NCI-H187 treated with DMSO at 0.1 percent for 48 hours (cell line): ENCODE results near the gene CENPI.
"Not testable (repeated sequence)": the region's sequence is repeated elsewhere in the genome, so short reads cannot be mapped to it uniquely, and the experiment has no call there.

Experiments used
- DNase-seq: peaks from one replicate; lab custom pipeline; 2025; lab: John Stamatoyannopoulos, UW

Gene CENPI, protein sequence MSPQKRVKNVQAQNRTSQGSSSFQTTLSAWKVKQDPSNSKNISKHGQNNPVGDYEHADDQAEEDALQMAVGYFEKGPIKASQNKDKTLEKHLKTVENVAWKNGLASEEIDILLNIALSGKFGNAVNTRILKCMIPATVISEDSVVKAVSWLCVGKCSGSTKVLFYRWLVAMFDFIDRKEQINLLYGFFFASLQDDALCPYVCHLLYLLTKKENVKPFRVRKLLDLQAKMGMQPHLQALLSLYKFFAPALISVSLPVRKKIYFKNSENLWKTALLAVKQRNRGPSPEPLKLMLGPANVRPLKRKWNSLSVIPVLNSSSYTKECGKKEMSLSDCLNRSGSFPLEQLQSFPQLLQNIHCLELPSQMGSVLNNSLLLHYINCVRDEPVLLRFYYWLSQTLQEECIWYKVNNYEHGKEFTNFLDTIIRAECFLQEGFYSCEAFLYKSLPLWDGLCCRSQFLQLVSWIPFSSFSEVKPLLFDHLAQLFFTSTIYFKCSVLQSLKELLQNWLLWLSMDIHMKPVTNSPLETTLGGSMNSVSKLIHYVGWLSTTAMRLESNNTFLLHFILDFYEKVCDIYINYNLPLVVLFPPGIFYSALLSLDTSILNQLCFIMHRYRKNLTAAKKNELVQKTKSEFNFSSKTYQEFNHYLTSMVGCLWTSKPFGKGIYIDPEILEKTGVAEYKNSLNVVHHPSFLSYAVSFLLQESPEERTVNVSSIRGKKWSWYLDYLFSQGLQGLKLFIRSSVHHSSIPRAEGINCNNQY

DNA sequence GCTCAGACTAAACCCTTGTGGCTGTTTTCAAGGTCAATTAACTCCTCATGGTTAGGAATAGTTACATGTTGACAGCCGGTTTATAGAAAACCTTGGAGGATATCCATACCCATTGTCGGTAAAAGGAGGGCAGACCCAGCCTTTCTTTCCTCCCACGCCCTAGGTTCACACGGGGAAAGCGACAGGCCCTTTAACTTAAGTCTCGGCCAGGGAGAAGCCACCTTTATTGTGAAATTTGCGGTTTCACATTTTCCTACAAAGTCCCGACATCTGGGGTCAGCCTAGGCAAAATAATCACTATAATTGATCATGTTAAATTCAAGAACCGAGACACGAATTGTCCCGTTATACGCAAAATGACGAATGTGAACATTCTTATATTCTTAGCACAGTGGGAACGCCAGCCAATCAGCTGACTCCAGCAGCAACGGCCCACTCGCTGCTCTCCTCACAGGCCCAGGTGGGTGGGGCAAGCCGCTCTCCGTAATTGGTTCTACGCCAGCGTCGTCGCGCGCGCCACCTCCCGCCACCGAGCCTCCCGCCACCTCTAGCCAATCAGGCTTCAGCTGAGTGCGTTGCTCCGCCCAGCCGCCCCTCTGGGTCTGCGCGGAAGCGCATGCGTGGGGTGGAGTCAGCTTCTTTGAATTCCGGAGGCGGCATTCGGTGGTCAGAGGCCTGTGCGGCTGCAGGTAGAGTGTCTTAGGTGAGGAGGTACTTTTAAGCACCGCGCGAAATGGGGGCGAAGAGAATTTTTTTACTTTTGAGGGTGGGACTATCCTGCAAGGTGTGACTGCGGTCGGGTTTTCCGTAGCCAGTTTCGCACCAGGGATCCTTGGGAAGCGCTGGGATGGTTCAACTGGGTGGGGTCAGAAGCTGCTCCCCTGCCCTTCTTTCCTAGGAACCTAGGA, at the start of gene CENPI:
CENPI (plus strand) TSS at position 659 of the 908 bp plus-strand sequence. CDS start 2,867 bp downstream, outside the sequence.
- DNase-seq: peak; percentile 72

DNA sequence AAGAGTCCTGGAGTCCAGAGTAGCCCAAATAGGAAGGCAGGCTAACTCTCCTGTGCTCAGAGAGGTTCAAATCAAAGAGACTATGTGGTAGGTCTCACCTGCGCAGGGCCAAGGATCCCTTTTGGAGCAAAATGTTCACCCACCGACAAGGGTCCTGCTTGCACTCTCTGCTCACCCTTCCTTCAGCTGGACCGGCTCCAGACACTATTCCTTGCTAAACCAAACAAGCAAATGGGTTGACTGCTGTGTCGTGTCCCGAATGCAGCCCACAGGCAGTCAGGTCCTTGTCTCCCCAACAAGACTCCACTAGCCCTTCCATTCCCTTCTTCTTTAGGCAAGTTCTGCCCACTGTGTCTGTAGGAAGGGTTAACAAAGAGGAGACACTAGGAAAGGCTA, 46.9 kb upstream of the CENPI start:
- no peak for DNase-seq

DNA sequence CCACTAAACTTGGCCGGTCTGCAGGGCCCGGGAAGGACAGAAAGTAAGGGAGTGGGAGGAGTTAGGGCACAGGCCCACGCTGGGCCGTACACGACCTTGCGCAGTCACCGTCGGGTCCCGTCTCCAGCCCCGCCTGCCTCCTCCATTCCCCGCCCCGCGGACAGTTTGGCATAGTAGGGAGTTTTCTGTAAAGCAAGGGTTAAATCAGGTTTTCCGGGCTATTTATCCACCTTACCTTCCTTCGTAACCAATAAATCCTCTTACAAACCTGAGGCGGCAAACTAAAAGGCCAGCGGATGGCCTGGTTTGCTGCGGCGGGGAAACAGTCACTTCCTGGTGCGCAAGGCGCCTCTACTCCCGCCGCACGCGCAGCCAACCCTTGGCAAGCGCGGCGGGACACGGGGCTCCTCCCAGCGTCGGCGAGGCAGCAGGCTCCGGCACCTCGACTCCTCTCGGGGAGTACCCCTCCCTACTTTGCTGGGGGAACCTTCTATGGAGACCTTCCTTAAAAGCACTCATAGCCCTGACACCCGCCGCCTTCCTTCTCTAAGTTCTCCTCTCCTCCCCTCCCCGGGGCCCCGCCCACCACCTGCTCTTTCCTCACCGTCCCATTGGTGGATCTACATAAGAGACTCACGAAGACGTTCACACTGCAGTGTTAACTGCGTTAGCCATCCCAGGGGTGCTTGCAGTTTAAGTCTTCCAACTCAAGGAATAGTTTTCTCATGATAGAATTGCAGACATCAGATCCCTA, 46.3 kb upstream of the CENPI start, which contains the start of gene TRMT2B:
TRMT2B (minus strand) TSS at position 563 of the 754 bp plus-strand sequence. CDS start 9,822 bp downstream, outside the sequence.
- peak; percentile 52 for DNase-seq

DNA sequence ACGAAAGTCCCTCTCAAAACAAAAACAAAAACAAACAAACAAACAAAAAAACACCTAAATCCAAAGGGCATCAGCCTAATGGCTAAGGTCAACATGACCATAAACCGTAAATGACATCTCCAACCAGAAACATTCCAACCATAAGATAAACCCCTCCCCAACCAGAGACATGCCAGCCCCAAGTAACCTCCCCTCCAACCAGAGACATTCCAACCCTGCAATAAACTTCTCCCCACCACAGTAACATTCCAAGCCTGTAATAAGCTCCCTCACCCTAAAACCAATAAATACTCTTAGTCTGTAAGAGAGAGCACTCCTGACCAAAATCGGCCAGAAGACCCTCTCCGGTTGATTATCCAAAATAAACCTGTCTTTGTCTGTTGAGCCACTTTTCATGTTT, 41.5 kb upstream of the CENPI start:
- DNase-seq: not testable (repeated sequence)

DNA sequence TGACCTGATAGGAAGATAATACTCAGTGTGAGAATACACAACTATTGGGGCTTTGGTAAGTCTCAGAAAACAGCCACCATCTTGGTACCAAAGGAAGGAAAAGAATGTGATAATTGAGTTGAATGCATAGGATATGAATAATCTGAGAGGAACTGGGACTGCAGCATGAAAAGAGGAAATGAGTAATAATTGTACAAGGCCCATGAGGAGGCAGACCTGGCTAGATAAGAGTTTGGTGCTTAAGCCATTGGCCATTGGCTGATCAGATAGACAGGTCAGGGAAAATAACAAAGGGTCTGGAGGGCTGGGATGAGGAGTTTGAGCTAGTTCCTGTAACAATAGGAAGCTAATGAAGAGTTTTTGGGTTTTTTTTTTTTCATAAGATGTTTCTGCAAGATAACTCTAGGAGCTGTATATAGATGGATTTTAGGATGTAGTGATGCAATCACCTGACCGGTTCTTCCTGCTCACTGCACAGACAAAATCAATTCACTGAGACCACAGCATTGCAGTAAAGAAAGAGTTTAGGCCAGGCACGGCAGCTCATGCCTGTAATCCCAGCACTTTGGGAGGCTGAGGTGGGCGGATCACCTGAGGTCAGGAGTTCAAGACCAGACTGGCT, 40.8 kb upstream of the CENPI start:
- no peak for DNase-seq

DNA sequence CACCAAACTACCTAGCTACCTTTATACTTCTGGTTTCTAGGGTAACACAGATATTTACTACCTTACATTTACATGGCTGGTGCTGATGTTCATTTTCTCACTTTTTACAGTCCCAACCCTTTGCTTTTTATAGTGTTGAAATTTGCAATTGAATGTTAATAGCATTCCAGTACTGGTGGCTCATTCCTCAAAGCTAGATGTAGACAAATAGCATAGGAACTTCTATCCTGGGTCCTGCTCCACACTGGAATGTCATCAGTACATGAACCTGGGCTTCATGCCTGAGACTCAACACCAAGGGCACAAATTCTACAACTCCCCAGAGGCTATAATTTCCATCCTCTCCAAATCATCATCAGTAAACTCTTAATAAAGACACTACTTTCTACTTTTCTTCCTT, 35.8 kb upstream of the CENPI start:
- DNase-seq: no peak

DNA sequence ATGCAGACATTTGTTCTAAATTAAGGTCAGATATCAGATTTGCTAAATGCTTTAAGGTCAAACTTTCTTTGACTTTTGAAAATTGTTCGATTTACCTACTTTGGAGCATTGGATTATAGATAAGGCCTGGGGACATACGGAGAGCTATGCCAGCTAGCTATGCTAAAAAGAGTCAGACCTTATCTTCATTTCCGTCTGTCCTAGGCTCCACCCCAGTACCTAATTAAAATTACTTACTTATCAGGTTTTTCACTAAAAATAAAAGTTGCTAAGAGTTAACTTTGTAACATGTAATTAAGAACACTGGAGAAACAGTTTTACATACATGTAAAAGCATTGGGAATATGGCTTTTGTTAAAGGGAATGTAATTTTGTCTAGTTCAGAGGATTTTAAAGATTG, 26.4 kb upstream of the CENPI start:
- no peak for DNase-seq

DNA sequence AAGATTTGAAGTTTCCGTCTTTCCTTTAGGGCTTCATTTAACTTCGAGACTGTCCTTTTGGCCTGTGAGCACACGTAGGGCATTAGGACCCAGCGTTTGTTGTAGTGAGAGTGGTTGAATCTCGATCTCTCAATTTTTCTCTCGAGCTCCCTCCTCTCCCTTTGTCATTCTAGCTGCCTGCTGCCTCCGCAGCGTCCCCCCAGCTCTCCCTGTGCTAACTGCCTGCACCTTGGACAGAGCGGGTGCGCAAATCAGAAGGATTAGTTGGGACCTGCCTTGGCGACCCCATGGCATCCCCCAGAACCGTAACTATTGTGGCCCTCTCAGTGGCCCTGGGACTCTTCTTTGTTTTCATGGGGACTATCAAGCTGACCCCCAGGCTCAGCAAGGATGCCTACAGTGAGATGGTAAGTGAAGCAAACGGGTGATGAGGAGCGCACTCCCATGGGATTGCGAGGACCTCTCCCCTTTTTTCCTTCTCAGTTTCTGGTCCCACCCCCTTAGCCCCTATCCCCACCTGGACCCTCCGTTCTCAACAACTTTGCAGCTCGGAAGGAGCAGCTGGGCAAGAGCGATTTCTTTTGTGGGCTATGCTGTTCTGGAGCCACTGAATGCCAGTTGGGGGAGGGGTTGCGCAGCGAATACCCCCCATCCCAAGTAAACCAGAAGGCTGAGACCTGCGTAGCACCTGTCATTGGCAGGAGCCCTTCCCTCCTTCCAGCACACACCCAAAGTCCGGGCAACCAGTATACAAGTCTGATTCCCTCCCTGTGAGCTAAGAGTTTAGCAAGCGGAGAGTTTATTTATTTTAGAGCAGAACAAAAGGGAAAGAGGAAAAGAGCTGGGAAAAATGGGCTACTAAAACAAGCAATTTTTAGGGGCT, 19.0 kb upstream of the CENPI start, which contains the start of gene TMEM35A:
TMEM35A (plus strand) TSS at position 164 of the 883 bp plus-strand sequence; CDS start at position 288, 124 bp downstream.
- DNase-seq: no peak

DNA sequence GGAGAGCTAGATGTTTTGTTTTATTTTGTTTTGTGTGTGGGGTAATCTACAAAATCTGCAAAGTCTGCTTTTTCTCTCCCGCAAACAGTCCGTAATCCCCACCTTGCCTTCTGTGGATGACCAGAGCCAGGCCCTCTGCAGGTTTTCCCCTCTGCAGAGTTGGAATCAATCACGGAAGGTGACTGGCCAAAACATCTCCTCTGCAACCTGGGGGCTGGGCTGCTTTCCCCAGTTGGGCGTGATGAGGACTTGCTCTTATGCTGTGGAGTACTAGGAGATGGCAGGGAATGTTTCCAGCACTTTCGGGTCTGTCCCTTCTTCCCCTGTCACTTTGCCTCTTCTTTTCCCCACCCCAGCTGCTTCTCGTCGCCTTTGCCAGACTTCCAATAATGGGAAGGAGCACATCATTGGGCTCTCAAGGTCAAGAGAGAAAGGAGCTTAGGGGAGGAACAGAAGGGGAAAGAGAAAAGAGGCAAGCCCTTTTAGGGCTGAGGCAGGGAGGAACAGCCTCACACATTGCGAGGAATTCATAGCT, 18.2 kb upstream of the CENPI start:
- DNase-seq: no peak

DNA sequence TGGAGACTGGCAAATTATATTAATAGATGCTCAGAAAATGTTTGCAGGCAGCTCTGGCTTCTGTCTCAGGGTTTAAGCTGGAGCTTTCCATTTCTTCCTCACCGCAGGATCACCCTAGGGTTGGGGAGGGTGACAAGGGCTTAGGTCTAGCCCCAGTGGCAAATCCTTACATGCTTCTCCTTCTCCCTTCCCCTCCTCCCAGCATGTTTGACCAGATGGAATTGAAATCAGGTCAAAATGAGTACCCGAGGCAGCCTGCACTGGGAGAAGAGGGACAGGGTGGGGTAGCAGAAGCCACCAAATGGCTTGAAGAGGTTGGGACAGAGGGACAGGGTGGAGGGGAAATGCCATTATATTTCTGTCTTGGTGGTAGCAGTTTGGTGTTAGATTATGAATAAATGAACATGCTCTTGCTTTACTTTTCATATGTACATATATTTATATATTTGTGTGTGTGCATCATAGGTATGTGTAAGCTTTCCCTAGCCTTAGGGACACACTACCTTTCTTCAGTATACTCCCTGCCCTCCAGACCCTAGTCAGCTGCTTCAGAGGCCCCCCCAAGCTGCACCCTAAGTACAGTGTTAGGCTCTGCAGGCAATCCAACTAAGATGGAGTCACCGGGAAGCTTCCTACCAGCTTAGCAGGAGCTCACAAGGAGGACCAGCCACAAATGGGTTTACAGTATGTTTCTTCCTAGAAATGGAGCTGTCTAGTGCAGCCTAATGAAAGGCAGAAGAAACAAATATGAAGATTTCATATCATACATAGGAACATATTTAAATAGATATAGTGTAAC, 17.5 kb upstream of the CENPI start:
- no peak for DNase-seq

DNA sequence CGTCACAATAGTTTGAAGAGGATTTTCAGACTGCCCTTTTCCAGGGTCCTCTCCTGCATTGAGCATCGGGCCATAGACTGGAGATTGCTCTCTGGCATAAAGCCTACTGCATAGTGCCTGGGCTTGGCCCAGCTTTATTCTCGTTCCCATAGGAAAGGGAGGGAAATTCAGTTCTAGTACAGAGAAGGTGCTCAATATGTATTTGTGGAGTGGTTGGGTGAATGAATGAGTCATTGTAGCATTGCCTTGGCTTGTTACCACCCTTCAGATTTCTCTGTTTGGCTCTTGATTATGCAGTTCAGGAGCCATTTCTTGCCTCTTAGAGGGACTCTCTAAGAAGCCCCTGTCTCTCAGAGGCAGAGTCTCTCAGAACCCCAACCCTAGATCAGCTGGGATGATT, 16.8 kb upstream of the CENPI start:
- DNase-seq: no peak

DNA sequence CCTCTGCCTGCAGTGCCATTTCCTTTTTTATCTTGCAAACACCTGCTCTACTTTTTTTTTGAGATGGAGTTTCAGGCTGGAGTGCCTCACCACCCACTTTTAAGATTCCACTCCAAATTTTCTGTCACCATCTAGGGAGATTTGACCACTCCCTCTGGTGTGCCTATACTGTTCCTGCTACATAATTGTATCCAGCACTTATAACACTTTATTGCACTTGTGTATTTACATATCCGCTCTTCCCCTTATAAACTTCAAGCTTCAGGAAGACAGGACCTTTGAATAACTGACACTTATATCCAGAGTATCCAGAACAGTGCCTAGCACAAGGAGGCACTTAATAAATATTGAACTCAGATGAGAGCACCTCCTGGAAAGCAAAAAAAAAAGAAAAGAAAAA, 6.2 kb upstream of the CENPI start:
- DNase-seq: no peak

DNA sequence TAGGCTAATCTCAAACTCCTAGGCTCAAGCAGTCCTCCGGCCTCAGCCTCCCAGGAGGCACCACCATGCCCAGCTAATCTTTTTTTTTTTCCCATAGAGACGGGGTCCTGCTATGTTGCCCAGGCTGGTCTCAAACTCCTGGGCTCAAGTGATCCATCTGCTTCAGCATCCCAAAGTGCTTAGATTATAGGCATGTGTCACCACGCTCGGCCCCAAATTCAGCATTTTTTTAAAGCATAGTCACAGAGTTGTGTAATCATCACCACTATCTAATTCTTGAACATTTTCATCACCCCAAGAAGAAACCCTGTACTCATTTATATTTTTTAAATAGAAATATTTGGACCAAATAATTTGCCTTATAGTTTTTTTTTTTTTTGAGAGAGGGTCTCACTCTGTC, 10.3 kb downstream of the CENPI start:
- DNase-seq: no peak

DNA sequence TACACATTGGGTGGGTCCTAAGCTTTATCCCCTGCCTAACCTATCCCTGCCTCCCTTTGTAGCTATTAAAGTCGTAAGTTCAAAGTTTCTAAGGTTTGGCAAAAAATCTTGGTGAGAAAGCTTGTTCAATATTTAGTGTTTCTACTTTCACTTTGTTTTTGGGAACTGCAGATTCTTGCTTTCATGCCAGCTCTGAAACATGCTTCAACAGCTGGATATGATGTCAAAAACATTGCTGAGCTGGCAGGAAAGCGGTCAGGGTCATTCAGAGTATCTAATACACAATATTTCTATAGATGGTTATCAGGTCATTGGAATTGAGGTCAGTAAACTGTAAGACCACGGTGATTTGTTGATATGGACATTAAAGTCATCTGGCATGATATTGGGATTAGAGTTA, 19.7 kb downstream of the CENPI start:
- no peak for DNase-seq

DNA sequence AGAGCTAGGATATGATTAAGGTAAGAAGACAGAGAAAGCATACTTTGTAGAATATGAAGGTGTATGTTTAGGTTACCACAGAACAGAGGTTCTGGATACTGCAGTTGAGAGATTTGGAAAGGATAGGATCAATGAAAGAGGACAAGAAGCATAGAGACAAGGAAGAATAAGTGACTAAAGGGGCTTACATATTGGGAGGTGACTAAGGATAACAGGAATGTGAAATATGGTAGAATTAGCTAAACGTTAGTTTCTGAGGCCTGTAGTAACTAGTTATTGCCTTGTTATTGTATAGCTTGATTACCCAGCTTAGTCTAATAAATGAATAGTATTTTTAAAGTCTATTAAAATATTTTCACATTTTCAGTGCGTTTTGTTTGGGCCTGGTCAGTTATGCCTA, 38.2 kb downstream of the CENPI start:
- DNase-seq: no peak
